Vagina (tissue), 2 donors: ENCODE results near the gene FGGY.

Experiments
- CTCF ChIP-seq, 3 experiments: fragments of 450-650 bp in 2 of 3; fragments of 200-600 bp in 1 of 3; sonication (generic) in 1 of 3; IDR thresholded peaks; one replicate each; pipeline ENCODE4 v1.5.1; 2017 to 2019; ENCODE audit warnings: antibody characterized with exemption in 3 of 3, mild to moderate bottlenecking in 2 of 3, moderate library complexity in 2 of 3
- POLR2AphosphoS5 ChIP-seq, 2 donors: sonication (generic); formaldehyde crosslinking; IDR thresholded peaks; one replicate each; pipeline ENCODE4 v1.9.0; 2017; ENCODE audit warnings: antibody characterized with exemption in 2 of 2, mild to moderate bottlenecking in 2 of 2, low read depth in 1 of 2; ENCODE audit not compliant: insufficient read depth in 1 of 2

GRCh38 chr1:59526240-59526639, 229.3 kb downstream of the FGGY start:
- TF ChIP-seq CTCF (IDR thresholded peaks at IDR 0.05): no peak
- no peak for TF ChIP-seq POLR2AphosphoS5 (IDR thresholded peaks at IDR 0.05; ENCODE audit: insufficient read depth in 1 of 2, low read depth in 1 of 2)
